Activated CD4-positive, CD25-positive, alpha-beta regulatory T cell treated with anti-CD3 and anti-CD28 coated beads, Interleukin-2, amount 50 U/mL, for 24 hours (primary cell): Measurements from ENCODE around the gene JAKMIP1.
A peak's percentile ranks its signal among the peaks of the same experiment; 100 is the strongest.

Source experiments
- ATAC-seq, 2 donors: fragments of 150-1000 bp; cut with Tn5 transposase; one replicate each; pipeline ENCODE4 v1.10.0; 2021; ENCODE audit warnings: mild to moderate bottlenecking in 1 of 2, moderate library complexity in 1 of 2

Gene JAKMIP1

GRCh38 chr4:5988086-5988845 is 212.1 kb downstream of the JAKMIP1 start:
- ATAC-seq = peak in 1 of 2 donors; percentile 27

- ATAC-seq = no peak
These were observed 215.5 kb downstream of the JAKMIP1 start for GRCh38 chr4:5984843-5985242.

- no peak for ATAC-seq
These were observed 218.0 kb downstream of the JAKMIP1 start for GRCh38 chr4:5982156-5982973.

- no peak for ATAC-seq
These were observed 219.8 kb downstream of the JAKMIP1 start for GRCh38 chr4:5980436-5981155.

- no peak for ATAC-seq
These were observed 220.4 kb downstream of the JAKMIP1 start for GRCh38 chr4:5979981-5980380.

GRCh38 chr4:5976921-5977320 is 223.4 kb downstream of the JAKMIP1 start:
- no peak for ATAC-seq

GRCh38 chr4:5976431-5976830 is 223.9 kb downstream of the JAKMIP1 start:
- ATAC-seq = no peak
